RWPE2 (cell line): ENCODE results near the gene EWSR1.

Experiments used
- ATAC-seq: fragments of 200-7000 bp; cut with Tn5 transposase; 3 replicates; pipeline ENCODE4 v1.9.1; 2021; ENCODE audit warnings: low read depth
- DNase-seq: peaks from one replicate; pipeline ENCODE4 v3.0.0-alpha.2; 2020; ENCODE audit warnings: low spot score
- H3K27ac ChIP-seq: fragments of 450-650 bp; 2 replicates; pipeline ENCODE4 v1.5.1; 2017; ENCODE audit warnings: mild to moderate bottlenecking; ENCODE audit not compliant: poor library complexity, severe bottlenecking
- H3K27me3 ChIP-seq: fragments of 250-450 bp; sonication (Bioruptor Pico); 2 replicates; pipeline ENCODE4 v1.5.1; 2021; ENCODE audit warnings: mild to moderate bottlenecking, moderate library complexity; ENCODE audit not compliant: insufficient read depth, poor library complexity, severe bottlenecking
- H3K36me3 ChIP-seq: fragments of 250-450 bp; sonication (Bioruptor Pico); 2 replicates; pipeline ENCODE4 v1.5.1; 2020; ENCODE audit warnings: low read depth, mild to moderate bottlenecking, moderate library complexity
- H3K4me1 ChIP-seq: fragments of 250-450 bp; sonication (Bioruptor Pico); 2 replicates; pipeline ENCODE4 v1.5.1; 2021; ENCODE audit warnings: mild to moderate bottlenecking, moderate library complexity; ENCODE audit not compliant: insufficient read depth, poor library complexity, severe bottlenecking
- H3K4me3 ChIP-seq: fragments of 250-450 bp; sonication (Bioruptor Pico); 2 replicates; pipeline ENCODE4 v1.5.1; 2021; ENCODE audit warnings: mild to moderate bottlenecking, moderate library complexity; ENCODE audit not compliant: severe bottlenecking
- H3K9me3 ChIP-seq: fragments of 250-450 bp; sonication (Bioruptor Pico); 2 replicates; pipeline ENCODE4 v1.5.1; 2021; ENCODE audit warnings: mild to moderate bottlenecking, moderate library complexity; ENCODE audit not compliant: severe bottlenecking
- TF ChIP-seq, protein P1 (sequence below): fragments of 450-650 bp; IDR thresholded peaks from one replicate; pipeline ENCODE4 v1.5.1; 2017; ENCODE audit warnings: mild to moderate bottlenecking, moderate library complexity; ENCODE audit not compliant: poor library complexity, severe bottlenecking

Gene EWSR1

DNA sequence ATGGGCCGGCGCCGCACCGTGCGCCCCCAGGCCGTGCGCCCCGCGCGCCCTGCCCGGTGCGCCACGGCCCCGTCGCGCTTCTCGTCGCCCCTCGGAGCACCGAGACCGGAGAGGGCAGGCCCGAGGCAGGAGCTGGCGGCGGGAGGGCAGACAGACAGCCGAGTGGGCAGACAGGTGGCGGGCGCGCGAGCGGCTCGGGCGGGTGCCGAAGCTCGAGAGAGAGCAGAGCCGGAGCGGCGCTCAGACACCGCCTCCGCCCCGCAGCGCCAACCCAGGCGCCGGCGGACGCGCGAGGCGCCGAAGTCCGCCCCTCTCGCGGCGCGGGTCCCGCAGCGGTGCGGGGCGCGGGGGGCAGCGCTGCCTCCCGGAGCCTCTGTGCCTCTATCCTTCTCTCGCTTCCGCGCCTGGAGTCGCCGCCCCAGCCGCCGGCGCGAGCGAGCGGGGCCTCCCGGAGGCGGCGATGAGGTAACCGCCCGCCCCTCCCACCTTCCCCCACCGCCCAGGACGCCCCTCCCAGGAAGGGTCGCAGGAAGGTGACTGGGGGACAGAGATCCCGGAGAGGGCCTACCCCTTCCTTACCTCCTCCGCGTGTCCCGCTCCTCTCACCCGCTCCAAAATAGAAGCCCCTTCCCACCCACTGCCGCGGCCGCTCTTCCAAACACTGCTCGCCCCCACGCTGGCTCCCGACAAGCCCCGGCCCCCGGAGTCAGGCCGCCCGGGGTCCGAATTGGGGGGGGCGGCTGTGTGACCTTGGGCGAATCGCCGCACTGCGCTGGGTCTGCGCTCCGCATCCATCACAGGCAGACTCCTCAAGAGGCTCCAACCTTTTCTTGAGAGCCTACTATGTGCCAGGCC is 47.4 kb downstream of the EWSR1 start, which contains the start of gene RASL10A:
Gene RASL10A (minus strand): TSS at position 412 of the 855 bp plus-strand sequence. CDS start 451 bp downstream, outside the sequence.
- peaks cover 6% of the 10 kb centered on the region for H3K4me1 ChIP-seq
- DNase-seq, result no peak
- H3K27ac ChIP-seq, result no peak within 1 kb of the TSS
- H3K4me3 ChIP-seq, result peak within 1 kb of the TSS; percentile 20
- 0 out of 3 replicates have a peak, but pooled peaks have one; percentile 9 for ATAC-seq
- TF ChIP-seq, protein P1, sequence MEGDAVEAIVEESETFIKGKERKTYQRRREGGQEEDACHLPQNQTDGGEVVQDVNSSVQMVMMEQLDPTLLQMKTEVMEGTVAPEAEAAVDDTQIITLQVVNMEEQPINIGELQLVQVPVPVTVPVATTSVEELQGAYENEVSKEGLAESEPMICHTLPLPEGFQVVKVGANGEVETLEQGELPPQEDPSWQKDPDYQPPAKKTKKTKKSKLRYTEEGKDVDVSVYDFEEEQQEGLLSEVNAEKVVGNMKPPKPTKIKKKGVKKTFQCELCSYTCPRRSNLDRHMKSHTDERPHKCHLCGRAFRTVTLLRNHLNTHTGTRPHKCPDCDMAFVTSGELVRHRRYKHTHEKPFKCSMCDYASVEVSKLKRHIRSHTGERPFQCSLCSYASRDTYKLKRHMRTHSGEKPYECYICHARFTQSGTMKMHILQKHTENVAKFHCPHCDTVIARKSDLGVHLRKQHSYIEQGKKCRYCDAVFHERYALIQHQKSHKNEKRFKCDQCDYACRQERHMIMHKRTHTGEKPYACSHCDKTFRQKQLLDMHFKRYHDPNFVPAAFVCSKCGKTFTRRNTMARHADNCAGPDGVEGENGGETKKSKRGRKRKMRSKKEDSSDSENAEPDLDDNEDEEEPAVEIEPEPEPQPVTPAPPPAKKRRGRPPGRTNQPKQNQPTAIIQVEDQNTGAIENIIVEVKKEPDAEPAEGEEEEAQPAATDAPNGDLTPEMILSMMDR, result no peak
- no peaks in the 10 kb centered on the region for H3K9me3 ChIP-seq
- H3K36me3 ChIP-seq, result no peaks in the 10 kb centered on the region
- peaks cover 31% of the 10 kb centered on the region for H3K27me3 ChIP-seq

DNA sequence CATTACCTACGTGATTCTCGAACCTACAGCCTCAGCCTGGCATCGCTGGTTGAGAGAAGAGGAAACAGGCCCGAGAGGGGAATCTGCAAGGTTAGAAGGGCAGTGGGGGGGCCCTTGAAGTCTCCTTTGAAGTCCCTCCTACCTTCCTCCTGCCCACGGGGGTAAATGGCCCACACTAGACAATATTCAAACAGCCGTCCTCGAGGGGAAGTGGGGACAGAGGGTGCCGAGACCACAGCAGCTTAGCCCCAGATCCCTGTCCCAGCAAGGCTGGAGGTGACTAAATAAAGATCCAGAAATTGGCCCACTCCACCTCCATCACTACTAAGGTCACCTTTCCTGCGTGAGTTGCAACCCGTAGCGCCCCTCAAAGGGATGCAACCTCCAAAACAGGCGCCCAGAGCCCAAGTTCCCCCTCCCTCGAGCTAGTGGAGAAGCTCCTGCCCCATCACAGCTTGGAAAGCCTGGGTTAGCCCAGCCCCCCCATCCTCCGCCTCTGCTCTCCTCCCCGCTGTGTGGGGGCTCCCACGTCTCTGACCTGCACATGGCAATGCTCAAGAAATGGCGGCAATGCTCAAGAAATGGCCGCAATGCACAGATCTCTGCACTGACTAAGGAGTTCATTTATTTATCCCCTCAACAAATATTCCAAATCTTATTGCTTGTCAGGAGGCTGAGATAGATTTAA is 48.2 kb downstream of the EWSR1 start:
- Histone ChIP-seq H3K4me1 (peaks cover under 1% of the 10 kb centered on the region), H3K27ac (no peak overlapping the region), H3K4me3 (no peak overlapping the region), H3K9me3 (no peaks in the 10 kb centered on the region), H3K27me3 (peaks cover 31% of the 10 kb centered on the region), H3K36me3 (no peaks in the 10 kb centered on the region)
- ATAC-seq (no peak), DNase-seq (no peak)
- TF ChIP-seq, protein P1, result no peak

DNA sequence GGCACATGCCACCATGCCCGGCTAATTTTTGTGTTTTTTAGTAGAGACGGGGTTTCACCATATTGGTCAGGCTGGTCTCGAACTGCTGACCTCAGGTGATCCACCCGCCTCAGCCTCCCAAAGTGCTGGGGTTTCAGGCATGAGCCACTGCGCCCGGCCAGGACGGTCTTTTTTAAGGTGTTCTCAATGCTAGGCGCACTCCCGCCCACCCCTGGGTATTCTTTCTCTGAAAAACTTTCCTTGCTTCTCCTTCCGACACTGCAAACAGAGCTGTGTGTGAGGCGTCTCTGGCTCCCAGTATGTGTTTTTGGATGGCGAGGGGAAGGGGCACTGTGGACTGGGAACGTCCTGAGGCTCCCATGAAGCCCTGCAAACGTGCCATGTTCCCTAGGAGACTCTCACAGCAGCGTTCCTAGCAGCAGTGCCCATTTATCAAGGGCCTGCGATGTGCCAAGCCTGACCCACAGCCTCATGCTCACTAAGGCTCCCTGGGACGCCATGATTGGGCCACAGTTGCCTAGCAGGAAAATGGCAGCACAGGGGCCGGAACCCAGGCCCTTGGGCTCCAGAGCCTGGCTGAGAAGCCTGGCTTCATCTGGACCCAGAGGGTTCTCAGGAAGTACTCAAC is 49.9 kb downstream of the EWSR1 start:
- no peaks in the 10 kb centered on the region for H3K9me3 ChIP-seq
- H3K27ac ChIP-seq, result no peak overlapping the region
- ATAC-seq, result no peak
- no peak overlapping the region for H3K4me3 ChIP-seq
- H3K27me3 ChIP-seq, result peaks cover 31% of the 10 kb centered on the region
- H3K4me1 ChIP-seq, result no peaks in the 10 kb centered on the region
- DNase-seq, result no peak
- H3K36me3 ChIP-seq, result no peaks in the 10 kb centered on the region
- TF ChIP-seq, protein P1, result no peak

DNA sequence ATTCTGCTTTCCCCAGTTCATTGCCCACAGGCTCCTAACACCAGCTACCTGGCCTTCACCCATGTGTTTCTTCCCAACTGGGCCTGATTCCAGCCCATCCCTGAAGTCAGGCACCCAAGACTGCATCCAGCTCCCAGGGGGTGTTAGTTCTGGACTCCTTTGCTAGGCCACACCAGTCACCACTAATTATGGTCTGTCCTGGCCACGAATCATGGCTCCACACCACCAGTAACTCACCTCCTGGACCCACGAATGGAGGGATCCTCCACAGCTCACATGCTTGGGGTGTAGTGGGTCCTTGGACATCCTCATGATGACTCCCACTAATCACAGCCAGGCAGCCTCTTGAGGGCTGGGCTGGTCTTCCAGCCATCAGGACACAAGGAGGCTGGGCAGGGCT is 51.0 kb downstream of the EWSR1 start:
- TF ChIP-seq, protein P1, result no peak
- H3K4me3 ChIP-seq, result no peak overlapping the region
- H3K4me1 ChIP-seq, result no peaks in the 10 kb centered on the region
- H3K27me3 ChIP-seq, result peaks cover 20% of the 10 kb centered on the region
- H3K27ac ChIP-seq, result no peak overlapping the region
- ATAC-seq, result no peak
- no peak for DNase-seq
- H3K36me3 ChIP-seq, result no peaks in the 10 kb centered on the region
- no peaks in the 10 kb centered on the region for H3K9me3 ChIP-seq
